Osteocyte (in vitro differentiated cells): ENCODE data around the gene TNS1. TPM values are rescaled to one million over a fixed set of nuclear protein-coding genes. Genes with fewer than 3 reads are reported as not detected.
"Not testable (repeated sequence)": the region's sequence is repeated elsewhere in the genome, so short reads cannot be mapped to it uniquely, and the experiment has no call there.

Source experiments
- DNase-seq: peaks from one replicate; pipeline ENCODE4 v3.0.0; 2021; ENCODE audit warnings: mixed read lengths; ENCODE audit not compliant: unreplicated experiment; ENCODE audit errors: extremely low spot score
- H3K27ac Mint-ChIP-seq: one replicate; pipeline ENCODE4 v1.8.0; 2021; ENCODE audit warnings: mild to moderate bottlenecking, mixed read lengths; ENCODE audit not compliant: unreplicated experiment
- H3K27me3 Mint-ChIP-seq: one replicate; pipeline ENCODE4 v1.8.0; 2021; ENCODE audit warnings: mixed read lengths; ENCODE audit not compliant: unreplicated experiment
- H3K36me3 Mint-ChIP-seq: one replicate; pipeline ENCODE4 v1.8.0; 2021; ENCODE audit warnings: mixed read lengths; ENCODE audit not compliant: unreplicated experiment
- H3K4me1 Mint-ChIP-seq: one replicate; pipeline ENCODE4 v1.8.0; 2021; ENCODE audit warnings: mixed read lengths; ENCODE audit not compliant: unreplicated experiment
- H3K4me3 Mint-ChIP-seq: one replicate; pipeline ENCODE4 v1.8.0; 2021; ENCODE audit warnings: mild to moderate bottlenecking, moderate library complexity, mixed read lengths; ENCODE audit not compliant: unreplicated experiment
- H3K9me3 Mint-ChIP-seq: one replicate; pipeline ENCODE4 v1.8.0; 2021; ENCODE audit warnings: mixed read lengths; ENCODE audit not compliant: unreplicated experiment
- CTCF ChIP-seq: fragments of 200-600 bp; sonication (generic); IDR thresholded peaks from 2 replicates; pipeline ENCODE4 v1.5.0; 2021; ENCODE audit warnings: antibody characterized with exemption, mild to moderate bottlenecking, moderate library complexity
- total RNA-seq: library from RNA; stranded (reverse); gene quantifications from 2 replicates; pipeline ENCODE4 v1.2.1, GENCODE V29; 2021

TNS1 gene
- total RNA-seq, 1 donor from 2014 or later = 80.8 TPM

GRCh38 chr2:218020281-218020680, 17.5 kb upstream of the TNS1 start:
- DNase-seq = no peak
- no peak for TF ChIP-seq CTCF
- Mint-ChIP-seq H3K4me1 (peaks cover 33% of the 10 kb centered on the region), H3K27me3 (no peaks in the 10 kb centered on the region), H3K36me3 (no peaks in the 10 kb centered on the region), H3K27ac (no peak overlapping the region), H3K4me3 (no peak overlapping the region), H3K9me3 (no peaks in the 10 kb centered on the region)

- no peaks in the 10 kb centered on the region for H3K36me3 Mint-ChIP-seq
- H3K4me1 Mint-ChIP-seq = peaks cover 35% of the 10 kb centered on the region
- no peaks in the 10 kb centered on the region for H3K27me3 Mint-ChIP-seq
- no peak for TF ChIP-seq CTCF
- H3K9me3 Mint-ChIP-seq = no peaks in the 10 kb centered on the region
- no peak for DNase-seq
- no peak overlapping the region for H3K27ac Mint-ChIP-seq
- H3K4me3 Mint-ChIP-seq = no peak overlapping the region
Measured at GRCh38 chr2:218019411-218020060, 16.7 kb upstream of the TNS1 start.

- DNase-seq, H3K9me3 Mint-ChIP-seq, H3K27me3 Mint-ChIP-seq, H3K36me3 Mint-ChIP-seq, H3K4me3 Mint-ChIP-seq, H3K27ac Mint-ChIP-seq: not testable (repeated sequence)
- H3K4me1 Mint-ChIP-seq = peaks cover 35% of the 10 kb centered on the region
Measured at GRCh38 chr2:218018842-218019125, 16.0 kb upstream of the TNS1 start.

- peaks cover 36% of the 10 kb centered on the region for H3K4me1 Mint-ChIP-seq
- H3K27me3 Mint-ChIP-seq = no peaks in the 10 kb centered on the region
- H3K4me3 Mint-ChIP-seq = no peak overlapping the region
- no peak for TF ChIP-seq CTCF
- no peaks in the 10 kb centered on the region for H3K9me3 Mint-ChIP-seq
- no peak for DNase-seq
- no peaks in the 10 kb centered on the region for H3K36me3 Mint-ChIP-seq
- H3K27ac Mint-ChIP-seq = peak overlapping the region; percentile 53
Measured at GRCh38 chr2:218017211-218018053, 14.6 kb upstream of the TNS1 start.

GRCh38 chr2:218016810-218017209, 14.0 kb upstream of the TNS1 start:
- Mint-ChIP-seq H3K4me3 (no peak overlapping the region), H3K4me1 (peaks cover 38% of the 10 kb centered on the region), H3K27ac (no peak overlapping the region), H3K36me3 (no peaks in the 10 kb centered on the region), H3K9me3 (no peaks in the 10 kb centered on the region), H3K27me3 (no peaks in the 10 kb centered on the region)
- no peak for TF ChIP-seq CTCF
- no peak for DNase-seq
